NCI-H146 treated with DMSO at 0.1 percent for 48 hours (cell line): ENCODE measurements around the gene AIFM3.

Experiments used
- DNase-seq: peaks from one replicate; lab custom pipeline; 2025; ENCODE audit not compliant: unreplicated experiment; lab: John Stamatoyannopoulos, UW

The AIFM3 gene

DNA sequence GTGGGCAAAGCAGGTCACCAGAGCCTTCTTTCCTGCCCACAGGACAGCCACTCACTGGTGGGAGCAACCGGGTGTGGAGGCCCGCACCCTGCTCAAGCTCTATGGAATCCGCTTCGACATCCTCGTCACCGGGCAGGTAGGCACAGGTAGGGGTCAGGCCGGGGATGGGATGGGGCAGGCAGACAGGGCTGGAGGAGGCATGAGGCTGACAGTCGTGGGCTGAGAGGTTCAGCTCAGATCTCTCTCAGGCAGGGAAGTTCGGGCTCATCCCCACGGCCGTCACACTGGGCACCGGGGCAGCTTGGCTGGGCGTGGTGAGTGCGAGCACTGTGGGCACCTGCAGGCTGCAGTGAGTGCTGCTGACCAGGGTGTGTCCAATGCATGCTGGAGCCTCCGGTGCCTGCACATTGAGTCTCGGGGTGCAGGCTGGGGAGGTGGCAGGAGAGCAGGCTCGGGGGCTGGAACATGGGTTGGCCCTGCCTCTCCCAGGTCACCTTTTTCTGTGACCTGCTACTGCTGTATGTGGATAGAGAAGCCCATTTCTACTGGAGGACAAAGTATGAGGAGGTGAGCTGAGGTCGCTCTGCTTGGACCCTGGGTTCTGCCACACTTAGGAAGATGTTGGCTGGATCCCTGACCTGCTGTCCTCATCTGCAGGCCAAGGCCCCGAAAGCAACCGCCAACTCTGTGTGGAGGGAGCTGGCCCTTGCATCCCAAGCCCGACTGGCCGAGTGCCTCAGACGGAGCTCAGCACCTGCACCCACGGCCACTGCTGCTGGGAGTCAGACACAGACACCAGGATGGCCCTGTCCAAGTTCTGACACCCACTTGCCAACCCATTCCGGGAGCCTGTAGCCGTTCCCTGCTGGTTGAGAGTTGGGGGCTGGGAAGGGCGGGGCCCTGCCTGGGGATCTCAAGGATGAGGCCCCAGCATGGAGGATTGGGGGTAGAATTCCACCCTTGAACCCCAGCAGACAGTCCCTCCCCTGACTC is 59.0 kb downstream of the AIFM3 start:
- no peak for DNase-seq

DNA sequence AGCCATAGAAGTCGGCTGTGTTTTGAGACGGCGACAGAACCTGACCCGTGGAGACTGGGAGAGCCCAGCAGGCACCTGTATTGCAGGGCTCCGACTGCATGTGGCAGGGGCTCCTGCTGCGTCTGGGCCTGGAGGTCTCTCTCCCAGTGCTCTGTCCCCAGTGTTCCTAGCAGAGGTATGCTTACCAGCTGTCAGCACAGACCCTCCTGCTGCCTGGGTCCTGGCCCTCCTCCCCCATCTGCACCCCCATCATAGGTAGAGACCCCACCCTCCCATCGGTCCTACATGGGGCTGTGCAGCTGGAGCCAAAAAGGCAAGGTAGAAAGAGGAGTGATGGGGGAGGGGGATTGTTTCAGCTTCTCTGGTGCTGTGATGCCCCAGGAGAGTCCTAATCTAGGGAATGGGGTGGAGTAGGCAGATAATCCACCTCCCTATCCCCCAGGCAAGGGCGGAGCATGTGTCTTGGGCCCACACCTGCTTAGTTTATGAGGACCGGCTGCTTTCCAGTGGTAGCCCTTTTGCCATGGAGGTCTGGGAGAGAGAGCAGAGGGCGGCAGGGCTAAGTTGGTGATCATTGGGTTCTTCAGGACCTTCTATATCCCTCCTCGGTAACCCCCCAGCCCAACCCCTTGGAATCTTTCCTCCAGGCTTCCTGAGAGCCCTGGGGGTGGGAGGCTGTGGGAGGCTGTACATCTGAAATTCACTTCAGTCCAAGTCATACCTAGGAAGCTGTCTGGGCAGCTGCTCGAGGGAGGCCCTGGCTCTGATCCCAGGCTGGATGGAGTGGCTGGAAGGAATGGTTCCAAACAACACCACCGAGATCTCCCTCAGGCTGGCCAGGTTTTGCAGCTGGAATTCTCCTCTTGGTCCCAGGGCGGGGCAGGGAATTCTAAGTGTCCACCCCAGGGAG is 60.0 kb downstream of the AIFM3 start:
- DNase-seq: no peak

DNA sequence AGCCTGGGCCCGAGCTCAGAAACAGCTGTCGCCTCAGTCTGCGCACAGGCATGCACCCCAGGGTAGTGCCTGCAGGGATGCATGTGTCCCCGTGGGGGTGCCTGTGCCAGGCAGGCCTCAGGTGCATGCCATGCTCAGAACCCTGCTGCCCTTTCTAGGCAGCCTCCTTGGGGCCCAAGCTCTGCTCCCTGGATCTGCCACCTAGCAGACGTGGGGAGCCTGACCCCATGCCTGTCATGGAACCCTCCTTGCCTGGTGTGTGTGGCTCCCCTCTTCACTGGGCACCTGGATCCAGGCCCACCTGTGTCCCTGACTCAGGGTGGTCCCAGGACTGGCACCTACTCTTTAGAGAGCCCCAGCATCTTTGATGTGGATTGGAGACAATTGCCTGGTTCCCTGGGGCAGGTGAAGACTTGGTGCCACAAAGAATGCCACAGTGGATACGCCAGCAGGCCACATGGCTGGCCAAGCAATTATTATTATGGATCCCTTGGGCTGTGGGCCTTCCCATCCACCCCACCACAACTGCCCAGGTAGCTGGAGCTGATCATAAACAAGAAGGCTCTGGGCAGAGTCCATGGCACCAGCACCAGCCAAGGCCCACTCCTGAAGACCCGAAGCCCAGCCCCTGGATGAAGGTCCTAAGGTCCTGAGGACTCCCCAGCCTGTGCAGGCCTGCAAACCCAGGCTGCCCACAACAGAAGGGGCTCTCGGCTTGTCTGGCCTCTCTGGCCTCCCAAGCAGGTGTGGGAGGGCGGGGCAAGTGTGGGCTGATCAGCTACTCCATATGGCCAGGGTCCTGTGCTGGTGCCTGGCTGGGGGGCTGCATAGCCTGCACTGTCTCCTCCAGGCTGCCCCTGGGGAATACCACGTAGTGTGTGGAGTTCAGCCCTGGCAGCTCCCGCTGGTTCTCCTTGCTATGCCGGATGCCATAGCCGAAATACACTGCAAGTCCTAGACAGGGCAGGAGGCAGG is 61.5 kb downstream of the AIFM3 start:
- no peak for DNase-seq

DNA sequence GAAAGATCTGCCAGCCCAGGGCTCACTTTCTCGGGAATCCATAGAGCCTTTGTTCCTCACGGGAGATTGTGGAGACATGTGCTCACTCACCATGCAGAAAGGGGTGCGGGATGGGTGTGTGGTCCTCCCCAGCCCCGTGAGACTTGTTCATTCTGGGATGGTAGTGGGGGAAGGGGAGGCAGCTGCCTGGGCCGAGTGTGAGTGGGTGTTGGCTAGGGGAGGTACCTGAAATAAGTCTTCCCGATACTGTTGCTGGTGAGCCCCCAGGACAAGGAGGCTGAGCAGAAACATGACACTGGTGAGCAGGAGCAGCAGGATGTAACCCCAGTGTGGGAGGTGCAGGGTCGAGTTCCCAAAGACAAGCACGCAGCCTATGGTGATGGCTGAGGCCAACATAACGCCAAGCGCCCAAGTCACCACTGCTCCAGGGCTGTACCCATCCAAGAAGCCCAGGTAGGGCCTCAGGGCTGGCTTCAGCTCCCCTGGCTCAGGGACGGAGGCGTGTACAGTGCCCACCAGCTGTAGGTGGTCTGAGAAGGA is 62.5 kb downstream of the AIFM3 start:
- no peak for DNase-seq

DNA sequence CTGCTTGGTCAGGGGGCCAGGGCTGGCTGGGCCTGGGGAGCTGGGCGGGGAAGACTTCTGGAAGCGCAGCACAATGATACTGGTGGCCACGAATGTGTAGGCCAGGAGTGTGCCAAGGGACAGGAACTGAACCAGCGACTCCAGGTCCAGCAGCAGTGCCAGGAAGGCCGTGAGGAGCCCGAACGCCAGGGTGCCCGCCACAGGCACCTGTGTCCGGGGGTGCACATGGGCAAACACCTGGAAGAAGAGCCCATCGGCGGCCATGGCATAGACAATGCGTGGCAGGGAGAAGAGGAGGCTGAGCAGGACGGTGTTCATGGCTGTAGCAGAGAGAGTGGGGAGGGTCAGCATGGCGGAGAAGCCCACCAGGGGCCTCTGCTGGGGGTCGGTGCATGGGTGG is 63.0 kb downstream of the AIFM3 start:
- DNase-seq: no peak
